ENCODE data around the gene KCNAB1. TPM values are rescaled to one million over a fixed set of nuclear protein-coding genes. Genes with fewer than 3 reads are reported as not detected.

KCNAB1 gene
- total RNA-seq, 2 donors from 2014 or later: 0.07 to 0.74 TPM

DNA sequence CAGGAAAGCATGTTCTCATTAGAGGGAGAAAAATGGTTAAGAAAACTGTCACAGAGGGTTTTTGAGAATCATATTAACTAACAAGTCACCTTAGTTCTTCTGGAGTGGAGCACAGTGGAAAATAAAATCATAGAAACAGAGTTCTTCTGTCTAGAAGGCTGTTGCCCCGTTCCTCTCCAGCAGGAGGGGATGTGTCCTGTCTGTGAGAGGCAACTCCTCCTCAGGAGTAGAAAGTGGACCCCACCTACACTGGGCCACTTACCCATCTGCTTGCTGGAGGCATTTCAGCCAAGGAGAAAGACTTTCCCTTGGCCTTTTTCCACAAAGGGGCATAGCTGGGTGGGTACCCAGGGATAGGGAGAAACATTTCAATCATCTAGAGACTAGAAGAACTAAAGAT lies 327.9 kb downstream of the KCNAB1 start:
- no peaks in the 10 kb centered on the region for H3K36me3 ChIP-seq
- H3K4me1 ChIP-seq: no peaks in the 10 kb centered on the region
- H3K4me3 ChIP-seq: no peak overlapping the region
- H3K9me3 ChIP-seq: no peaks in the 10 kb centered on the region
- H3K27me3 ChIP-seq: no peaks in the 10 kb centered on the region
- H3K9ac ChIP-seq (ENCODE audit: low read depth in 2 of 2, low read length in 2 of 2): no peak overlapping the region
- no peak for DNase-seq
- no peak overlapping the region for H3K27ac ChIP-seq
- intact Hi-C loops (cut with DNase I): no loop called here
- TF ChIP-seq, protein P1, sequence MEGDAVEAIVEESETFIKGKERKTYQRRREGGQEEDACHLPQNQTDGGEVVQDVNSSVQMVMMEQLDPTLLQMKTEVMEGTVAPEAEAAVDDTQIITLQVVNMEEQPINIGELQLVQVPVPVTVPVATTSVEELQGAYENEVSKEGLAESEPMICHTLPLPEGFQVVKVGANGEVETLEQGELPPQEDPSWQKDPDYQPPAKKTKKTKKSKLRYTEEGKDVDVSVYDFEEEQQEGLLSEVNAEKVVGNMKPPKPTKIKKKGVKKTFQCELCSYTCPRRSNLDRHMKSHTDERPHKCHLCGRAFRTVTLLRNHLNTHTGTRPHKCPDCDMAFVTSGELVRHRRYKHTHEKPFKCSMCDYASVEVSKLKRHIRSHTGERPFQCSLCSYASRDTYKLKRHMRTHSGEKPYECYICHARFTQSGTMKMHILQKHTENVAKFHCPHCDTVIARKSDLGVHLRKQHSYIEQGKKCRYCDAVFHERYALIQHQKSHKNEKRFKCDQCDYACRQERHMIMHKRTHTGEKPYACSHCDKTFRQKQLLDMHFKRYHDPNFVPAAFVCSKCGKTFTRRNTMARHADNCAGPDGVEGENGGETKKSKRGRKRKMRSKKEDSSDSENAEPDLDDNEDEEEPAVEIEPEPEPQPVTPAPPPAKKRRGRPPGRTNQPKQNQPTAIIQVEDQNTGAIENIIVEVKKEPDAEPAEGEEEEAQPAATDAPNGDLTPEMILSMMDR (IDR thresholded peaks at IDR 0.05): peak; percentile 22

DNA sequence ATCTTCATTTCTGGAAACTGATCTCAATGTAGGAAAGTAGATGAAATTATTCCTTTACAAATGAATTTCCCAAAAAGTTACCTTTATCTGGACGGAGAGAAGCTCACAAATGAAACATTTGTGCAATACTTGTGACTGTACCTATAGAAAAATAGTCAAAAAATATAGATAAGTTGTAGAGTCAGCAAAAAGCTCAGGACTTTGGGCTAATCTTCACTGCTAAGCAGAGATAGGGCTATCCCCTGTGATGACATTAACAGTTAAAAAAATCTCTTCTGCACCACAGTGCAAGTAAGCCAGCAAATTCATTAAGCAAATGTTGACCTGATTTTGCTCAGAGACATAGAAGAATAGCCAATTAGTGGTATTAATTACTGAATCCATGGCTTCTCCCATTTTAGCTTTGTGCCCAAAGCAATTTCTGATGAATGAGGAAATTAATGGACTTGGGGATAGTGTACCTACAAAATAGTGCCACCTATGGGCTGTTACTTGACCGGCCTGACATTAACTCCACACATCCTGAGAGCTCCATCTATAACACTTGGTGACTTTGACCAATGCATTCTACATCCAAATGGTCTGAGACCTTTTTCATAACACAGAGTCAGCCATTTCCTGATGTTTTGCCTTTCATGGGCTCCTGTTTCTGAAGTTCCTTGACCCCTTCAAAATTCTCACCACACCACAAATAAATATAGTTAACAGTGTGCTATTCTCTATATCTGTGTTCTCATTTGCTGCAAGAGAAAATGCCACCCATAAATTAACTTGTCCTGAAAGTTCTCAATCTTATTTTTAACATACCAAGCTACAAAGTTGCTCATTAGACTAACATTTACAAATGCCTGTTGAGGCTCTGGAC lies 329.6 kb downstream of the KCNAB1 start:
- Histone ChIP-seq H3K9me3 (no peaks in the 10 kb centered on the region), H3K36me3 (no peaks in the 10 kb centered on the region), H3K27ac (no peak overlapping the region), H3K9ac (ENCODE audit: low read depth in 2 of 2, low read length in 2 of 2) (no peak overlapping the region), H3K4me1 (no peaks in the 10 kb centered on the region), H3K27me3 (no peaks in the 10 kb centered on the region), H3K4me3 (no peak overlapping the region)
- intact Hi-C loops (cut with DNase I): no loop called here
- no peak for DNase-seq
- TF ChIP-seq, protein P1 (IDR thresholded peaks at IDR 0.05): no peak

DNA sequence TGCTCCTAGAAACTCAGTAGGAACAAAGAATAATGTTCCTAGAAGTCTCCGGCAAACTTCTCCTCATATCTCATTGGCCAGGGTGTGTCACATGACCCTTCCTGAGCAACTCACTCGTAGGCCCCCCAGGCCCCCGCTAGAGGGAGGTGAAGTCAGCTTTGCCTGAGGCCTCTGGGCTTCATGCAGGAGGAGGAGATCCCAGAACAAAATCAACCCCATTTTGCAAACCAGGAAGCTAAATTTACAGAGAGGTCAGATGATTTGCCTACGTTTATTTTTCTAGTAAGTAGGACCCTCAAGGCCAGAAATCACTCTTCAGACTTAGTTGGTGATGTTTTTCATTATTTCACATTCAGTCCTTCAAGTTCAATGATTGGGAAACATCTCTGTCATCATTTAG lies 335.5 kb downstream of the KCNAB1 start:
- Histone ChIP-seq H3K36me3 (no peaks in the 10 kb centered on the region), H3K27ac (no peak overlapping the region), H3K9ac (ENCODE audit: low read depth in 2 of 2, low read length in 2 of 2) (no peak overlapping the region), H3K9me3 (no peaks in the 10 kb centered on the region), H3K27me3 (no peaks in the 10 kb centered on the region), H3K4me1 (no peaks in the 10 kb centered on the region), H3K4me3 (no peak overlapping the region)
- intact Hi-C loops (cut with DNase I): no loop called here
- TF ChIP-seq, protein P1 (IDR thresholded peaks at IDR 0.05): no peak
- no peak for DNase-seq

DNA sequence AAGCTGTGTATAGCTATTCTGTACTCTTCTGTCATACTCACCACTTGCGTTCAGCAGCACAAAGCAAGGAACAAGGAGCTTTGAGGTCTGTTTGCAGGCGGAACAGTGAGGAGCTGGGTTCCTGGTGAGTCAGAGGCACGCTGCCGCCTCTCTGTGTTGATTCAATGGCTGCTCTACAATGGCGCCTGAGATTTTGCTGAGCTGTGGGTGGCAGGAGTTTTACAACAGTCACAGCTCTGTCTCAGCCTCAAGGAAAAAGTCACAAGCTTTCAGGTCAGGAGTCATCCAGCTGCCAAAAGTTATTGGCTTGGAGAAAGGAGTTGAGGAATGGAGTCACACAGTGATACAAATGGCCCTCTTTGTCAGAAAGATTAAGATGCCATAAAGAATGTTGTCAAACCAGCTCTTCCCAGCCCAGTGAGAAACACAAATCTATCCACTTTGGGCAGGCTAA lies 336.4 kb downstream of the KCNAB1 start:
- TF ChIP-seq, protein P1 (IDR thresholded peaks at IDR 0.05): no peak
- intact Hi-C loops (cut with DNase I): no loop called here
- no peak for DNase-seq

DNA sequence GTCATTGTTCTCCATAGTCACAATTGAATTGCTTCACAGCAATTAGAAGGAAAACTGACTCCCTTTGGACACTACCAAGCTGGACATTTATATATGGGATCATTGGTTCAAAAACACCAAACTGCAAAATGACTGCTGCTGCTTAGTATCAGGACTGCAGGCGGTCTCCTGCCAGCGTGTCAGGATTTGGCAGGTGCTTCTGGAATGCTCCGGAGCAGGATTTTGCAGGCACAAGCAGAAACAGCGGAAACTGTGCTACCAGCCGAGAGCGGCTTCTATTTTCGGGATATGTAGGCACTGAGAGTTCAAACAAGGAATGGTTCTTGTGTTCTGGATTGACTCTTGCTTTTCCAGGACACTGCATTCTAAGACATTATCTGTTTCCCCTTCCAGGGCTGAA lies 339.1 kb downstream of the KCNAB1 start:
- H3K36me3 ChIP-seq: no peaks in the 10 kb centered on the region
- H3K4me3 ChIP-seq: no peak overlapping the region
- no peak for DNase-seq
- intact Hi-C loops (cut with DNase I): no loop called here
- H3K9me3 ChIP-seq: no peaks in the 10 kb centered on the region
- no peaks in the 10 kb centered on the region for H3K4me1 ChIP-seq
- no peak overlapping the region for H3K27ac ChIP-seq
- H3K9ac ChIP-seq (ENCODE audit: low read depth in 2 of 2, low read length in 2 of 2): no peak overlapping the region
- TF ChIP-seq, protein P1 (IDR thresholded peaks at IDR 0.05): no peak
- no peaks in the 10 kb centered on the region for H3K27me3 ChIP-seq

More for the DNA sequence above, 336.4 kb downstream of the KCNAB1 start:
- no peak overlapping the region for H3K9ac ChIP-seq (ENCODE audit: low read depth in 2 of 2, low read length in 2 of 2)
- H3K36me3 ChIP-seq: no peaks in the 10 kb centered on the region
- no peaks in the 10 kb centered on the region for H3K9me3 ChIP-seq
- H3K27ac ChIP-seq: no peak overlapping the region
- no peaks in the 10 kb centered on the region for H3K27me3 ChIP-seq
- no peak overlapping the region for H3K4me3 ChIP-seq
- no peaks in the 10 kb centered on the region for H3K4me1 ChIP-seq

Measured in colonic mucosa (tissue), 4 donors.